Stimulated activated CD4-positive, alpha-beta T cell treated with anti-CD3 and anti-CD28 coated beads, Interleukin-1b, Interleukin-23, amount 100 ng/mL, for 48 hours (primary cell): Measurements from ENCODE around the gene TFB2M.

Experiments
- DNase-seq: peaks from one replicate; pipeline ENCODE4 v3.0.0-alpha.2; 2020

Gene TFB2M

GRCh38 chr1:246550402-246550801 is 15.7 kb downstream of the TFB2M start:
- no peak for DNase-seq

DNA sequence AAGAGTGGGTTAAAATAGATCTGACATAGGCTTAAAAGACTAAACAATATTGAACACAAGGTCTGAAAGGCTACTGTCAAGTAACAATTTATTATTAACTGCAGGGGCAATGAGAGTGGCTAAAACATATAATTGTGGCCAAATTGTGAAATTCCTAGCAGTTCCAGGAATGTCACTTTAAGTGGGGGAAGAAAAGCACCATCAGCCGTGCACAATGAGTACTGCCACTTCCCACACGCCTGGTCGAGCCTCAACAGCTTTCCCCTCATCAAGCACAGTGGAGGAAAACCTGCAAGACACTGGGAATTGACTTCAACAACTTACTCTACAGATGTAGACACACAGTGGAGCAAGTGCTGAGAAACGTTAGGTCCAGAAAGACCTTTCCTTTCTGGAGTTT is 16.4 kb downstream of the TFB2M start:
- no peak for DNase-seq

DNA sequence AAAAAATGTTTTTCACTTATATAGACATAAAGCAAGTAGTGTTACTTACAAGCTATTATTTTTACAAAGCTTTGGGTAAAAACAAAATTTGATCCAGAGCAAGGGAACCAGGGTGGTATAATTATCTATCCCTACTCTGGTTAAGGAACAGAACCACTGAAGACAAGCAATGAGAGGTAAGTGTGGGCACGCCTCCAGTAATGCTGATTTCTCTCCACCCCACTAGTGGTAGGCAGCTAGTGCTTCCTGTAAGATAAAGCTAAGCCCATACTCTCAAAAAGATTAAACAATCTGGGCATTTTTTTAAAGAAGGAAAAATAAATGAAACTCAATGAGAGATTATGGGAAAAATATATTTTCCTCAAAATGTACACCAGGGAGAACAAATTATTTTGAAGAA is 22.1 kb downstream of the TFB2M start:
- no peak for DNase-seq

DNA sequence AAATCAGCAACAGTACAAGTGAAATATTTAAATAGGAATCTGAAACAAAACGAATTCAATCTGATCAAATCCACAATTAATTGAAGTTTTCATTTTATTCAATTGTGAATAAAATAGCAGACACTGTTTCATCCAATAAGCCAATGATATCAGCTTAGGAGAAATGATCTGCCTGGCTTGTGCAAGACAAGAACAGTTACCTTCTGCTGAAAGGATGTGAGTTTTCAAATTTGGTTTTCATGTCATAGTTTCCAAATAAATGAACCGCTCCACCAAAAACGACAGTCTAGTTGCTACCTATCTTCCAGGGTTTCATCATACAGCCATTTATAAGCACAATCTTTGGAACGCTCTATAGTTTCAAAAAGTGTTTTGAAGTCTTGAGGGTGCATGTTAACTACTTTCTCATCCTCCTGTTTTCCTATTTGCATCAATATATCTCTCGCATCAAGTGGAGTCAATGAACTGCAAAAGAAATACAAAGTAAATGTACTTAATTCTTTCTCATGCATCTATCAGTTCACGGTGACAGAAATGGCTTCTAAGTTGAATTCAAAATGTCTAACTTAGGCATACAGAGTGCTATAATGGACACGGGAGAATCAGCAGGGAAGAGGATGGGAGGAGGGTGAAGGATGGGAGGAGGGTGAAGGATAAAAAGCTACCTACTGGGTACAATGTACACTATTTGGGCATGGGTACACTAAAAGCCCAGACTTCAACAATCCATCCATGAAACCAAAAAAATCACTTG is 25.1 kb downstream of the TFB2M start:
- no peak for DNase-seq

DNA sequence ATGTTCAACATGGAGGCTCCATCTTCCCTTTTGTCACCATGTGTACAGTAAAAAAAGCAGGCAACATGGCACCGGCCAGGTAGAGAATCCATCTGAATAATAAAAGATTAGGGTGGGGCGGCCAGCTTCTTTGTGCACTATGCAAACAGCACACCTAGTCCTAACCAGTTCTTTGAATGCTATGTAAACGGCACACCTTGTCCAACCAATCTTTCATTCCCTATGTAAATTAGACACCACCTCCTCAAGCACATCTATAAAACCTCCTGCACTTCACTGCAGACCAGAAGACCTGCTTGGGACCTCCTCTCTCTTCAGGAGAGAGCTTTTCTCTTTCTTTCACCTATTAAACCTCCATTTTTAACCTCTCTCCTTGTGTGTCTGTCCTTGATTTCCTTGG is 28.2 kb downstream of the TFB2M start:
- DNase-seq: no peak

DNA sequence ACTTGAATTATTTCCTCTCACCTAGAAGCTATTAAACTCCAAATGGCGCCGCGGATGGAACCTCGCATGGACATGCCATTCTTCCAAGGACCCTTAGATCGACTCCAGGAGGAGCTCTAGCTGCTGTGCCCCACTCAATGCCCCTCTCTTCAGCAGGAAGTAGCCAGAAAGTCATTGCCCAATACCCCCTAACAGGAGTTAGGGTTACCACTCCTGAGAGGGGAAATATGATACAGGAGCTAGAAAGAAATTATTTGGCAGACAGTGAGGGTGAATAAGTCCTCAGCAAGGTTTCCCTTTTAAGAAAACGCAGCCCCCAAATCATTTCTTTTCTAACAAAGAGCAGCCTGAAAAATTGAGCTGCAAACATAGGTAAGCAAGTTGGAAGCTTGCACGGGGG is 28.6 kb downstream of the TFB2M start:
- no peak for DNase-seq

DNA sequence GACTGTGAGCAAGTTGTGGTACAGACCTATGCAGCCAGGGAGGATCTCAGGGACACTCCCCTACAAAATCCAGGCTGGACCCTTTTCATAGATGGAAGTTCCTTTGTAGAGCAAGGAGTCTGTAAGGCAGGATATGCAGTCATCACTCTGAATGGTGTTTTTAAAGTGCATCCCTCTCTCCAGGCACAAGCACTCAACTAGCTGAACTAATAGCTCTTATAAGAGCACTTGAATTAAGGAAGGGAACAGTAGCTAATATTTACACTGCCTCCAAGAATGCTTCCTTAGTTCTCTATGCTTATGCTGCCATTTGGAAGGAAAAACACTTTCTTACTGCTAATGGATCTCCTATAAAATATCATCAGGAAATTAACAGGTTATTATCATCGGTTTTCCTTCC is 31.9 kb downstream of the TFB2M start:
- no peak for DNase-seq

GRCh38 chr1:246533371-246533905 is 32.6 kb downstream of the TFB2M start:
- no peak for DNase-seq

DNA sequence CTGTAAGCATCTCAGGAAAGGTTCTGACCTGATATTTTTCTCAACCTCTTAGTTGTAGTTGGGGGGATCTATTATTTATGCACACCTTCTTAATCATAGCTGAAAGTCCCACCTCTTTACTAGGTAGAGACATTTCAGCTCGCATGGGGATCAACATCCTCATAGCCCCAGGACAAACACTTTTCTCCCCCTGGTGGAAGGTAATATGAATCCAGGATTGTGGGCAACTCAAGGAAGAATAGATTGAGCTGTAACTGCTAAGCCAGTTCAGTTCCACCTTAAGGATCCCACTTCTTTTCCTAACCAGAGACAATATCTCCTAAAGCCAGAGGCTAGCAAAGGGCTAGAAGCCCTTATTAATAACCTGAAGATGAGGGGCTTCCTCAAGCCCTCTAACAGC is 33.5 kb downstream of the TFB2M start:
- DNase-seq: no peak

- DNase-seq: no peak
Measured at GRCh38 chr1:246530482-246530881, 35.6 kb downstream of the TFB2M start.

GRCh38 chr1:246528933-246529731 is 36.9 kb downstream of the TFB2M start:
- DNase-seq: no peak

DNA sequence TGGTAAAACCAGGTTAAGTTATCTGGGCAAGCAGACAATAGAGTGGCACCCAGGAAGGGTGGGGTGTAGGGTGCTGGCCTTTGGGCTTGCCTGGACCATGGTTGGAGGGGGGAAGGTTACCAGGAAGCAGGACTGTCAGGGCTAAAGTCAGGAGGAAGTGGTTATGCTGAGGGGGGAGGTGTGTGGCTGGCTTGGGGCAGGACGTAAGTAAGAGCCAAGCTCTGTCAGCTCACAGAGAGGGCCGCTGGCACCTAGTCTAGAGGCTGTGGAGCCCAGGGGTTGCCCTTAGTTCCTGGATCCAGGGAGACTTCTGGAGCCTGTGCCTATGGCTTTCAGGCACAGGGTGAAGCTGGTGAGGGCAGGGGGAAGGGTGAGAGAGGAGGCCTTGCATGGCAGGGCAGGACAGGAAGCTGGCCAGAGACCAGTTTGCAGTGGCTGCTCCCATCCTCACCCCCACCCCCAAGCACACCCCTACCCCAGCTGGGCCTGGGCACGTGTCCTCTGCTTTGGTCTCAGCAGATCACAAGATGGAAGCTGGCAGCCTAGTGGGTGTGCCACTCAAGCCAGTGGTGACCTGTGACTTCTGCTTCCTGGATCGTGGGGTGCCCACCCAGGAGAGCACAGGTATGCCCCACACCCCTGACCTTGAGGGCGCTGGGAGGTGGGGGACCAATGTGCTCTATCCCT is 38.5 kb downstream of the TFB2M start:
- DNase-seq: no peak

GRCh38 chr1:246526915-246527314 is 39.1 kb downstream of the TFB2M start:
- DNase-seq: no peak

- DNase-seq: no peak
Measured at GRCh38 chr1:246526380-246526779, 39.7 kb downstream of the TFB2M start.

- DNase-seq: no peak
Measured at GRCh38 chr1:246519514-246519913, 46.5 kb downstream of the TFB2M start.

- DNase-seq: no peak
Measured at GRCh38 chr1:246518456-246519205, 47.4 kb downstream of the TFB2M start.

DNA sequence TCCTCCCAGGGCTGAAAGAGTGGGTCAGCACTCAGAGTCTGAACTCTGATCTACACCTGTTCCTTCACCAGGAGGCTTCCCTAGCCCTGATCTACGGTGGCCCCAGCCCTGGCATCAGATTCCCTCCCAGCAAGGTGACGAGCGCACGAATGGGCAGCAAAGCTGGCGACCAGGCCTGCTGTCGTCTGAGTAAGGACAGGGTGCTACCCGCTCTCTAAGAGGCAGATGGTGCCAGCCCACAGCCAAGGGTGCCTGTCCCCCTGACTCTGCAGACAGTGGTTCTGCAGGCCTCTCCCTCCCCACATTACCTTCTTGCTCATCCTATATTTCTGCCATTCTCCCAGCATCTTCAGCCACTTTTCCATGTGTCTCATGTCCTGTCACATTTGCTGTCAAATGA is 48.7 kb downstream of the TFB2M start:
- DNase-seq: no peak

DNA sequence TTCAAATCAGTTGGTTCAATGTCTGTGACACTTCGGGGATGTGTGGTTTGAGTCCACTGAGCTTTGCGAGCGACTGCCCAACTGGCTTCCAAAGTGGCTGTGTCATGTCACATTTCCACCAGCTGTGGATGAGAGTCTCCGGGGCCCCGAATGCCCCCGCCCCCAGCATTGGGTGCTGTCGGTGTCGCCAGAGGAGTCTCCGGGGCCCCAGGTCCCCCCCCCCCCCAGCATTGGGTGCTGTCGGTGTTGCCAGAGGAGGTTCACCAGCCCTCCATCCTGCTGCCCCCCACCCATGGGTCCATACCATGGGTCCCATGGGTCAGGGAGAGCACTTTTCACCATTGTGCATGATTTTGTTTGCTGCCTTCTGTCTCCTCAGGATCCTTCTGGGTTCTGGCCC is 49.9 kb downstream of the TFB2M start:
- DNase-seq: no peak

- DNase-seq: no peak
Measured at GRCh38 chr1:246515390-246516005, 50.6 kb downstream of the TFB2M start.

DNA sequence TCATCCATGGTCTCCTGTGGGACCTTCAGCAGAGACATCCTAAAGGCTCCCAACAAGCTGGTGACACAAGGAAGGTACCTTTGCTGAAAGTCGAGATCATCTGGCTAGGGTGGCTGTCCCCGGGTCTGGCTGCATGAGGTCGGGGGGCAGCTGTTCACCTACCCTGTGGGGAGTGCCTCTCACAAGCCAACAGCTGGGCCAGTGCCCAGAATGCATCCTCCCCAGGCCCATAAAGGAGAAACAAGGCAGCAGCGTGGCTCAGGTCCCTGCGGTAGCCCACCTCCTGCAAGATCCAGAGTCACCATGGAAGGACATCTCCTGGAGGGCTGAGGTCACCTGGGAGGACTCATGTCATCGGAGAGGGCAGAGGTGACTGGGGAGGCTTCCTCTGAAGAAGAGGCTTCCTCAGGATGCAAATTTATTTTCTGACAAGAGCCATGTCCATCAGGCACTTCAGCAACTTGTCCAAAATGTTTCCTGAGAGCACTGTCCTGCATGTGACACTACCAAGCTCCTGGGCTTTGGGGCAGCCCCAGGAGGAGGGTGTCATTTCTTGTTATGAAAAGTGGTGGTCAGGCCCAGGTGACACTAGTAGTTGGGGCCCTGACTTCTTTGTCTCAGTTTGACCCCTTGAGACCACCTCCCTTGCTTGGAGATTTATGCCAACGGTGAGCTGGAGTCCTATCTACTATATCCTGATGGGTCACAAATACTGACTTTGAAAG is 52.3 kb downstream of the TFB2M start:
- no peak for DNase-seq

GRCh38 chr1:246513041-246513440 is 53.0 kb downstream of the TFB2M start:
- DNase-seq: no peak

GRCh38 chr1:246512635-246513034 is 53.4 kb downstream of the TFB2M start:
- no peak for DNase-seq
